Muscle of arm (tissue), 12 donors: ENCODE measurements around the gene C19orf38. TPM values are rescaled to one million over a fixed set of nuclear protein-coding genes. Genes with fewer than 3 reads are reported as not detected.
"Not testable (repeated sequence)": the region's sequence is repeated elsewhere in the genome, so short reads cannot be mapped to it uniquely, and the experiment has no call there.

Experiments
- DNase-seq: peaks from one replicate; pipeline ENCODE4 v3.0.0-alpha.2; 2013
- polyA plus RNA-seq, 12 donors: library from polyadenylated mRNA; unstranded; fragments of 120-200 nt; gene quantifications; one replicate each; pipeline ENCODE4 v1.2.1, GENCODE V29; 2013; ENCODE audit not compliant: insufficient read length in 12 of 12

C19orf38 gene
- polyA plus RNA-seq, 12 donors = 0.92 to 7.1 (median 2.9) TPM; not detected in 2

DNA sequence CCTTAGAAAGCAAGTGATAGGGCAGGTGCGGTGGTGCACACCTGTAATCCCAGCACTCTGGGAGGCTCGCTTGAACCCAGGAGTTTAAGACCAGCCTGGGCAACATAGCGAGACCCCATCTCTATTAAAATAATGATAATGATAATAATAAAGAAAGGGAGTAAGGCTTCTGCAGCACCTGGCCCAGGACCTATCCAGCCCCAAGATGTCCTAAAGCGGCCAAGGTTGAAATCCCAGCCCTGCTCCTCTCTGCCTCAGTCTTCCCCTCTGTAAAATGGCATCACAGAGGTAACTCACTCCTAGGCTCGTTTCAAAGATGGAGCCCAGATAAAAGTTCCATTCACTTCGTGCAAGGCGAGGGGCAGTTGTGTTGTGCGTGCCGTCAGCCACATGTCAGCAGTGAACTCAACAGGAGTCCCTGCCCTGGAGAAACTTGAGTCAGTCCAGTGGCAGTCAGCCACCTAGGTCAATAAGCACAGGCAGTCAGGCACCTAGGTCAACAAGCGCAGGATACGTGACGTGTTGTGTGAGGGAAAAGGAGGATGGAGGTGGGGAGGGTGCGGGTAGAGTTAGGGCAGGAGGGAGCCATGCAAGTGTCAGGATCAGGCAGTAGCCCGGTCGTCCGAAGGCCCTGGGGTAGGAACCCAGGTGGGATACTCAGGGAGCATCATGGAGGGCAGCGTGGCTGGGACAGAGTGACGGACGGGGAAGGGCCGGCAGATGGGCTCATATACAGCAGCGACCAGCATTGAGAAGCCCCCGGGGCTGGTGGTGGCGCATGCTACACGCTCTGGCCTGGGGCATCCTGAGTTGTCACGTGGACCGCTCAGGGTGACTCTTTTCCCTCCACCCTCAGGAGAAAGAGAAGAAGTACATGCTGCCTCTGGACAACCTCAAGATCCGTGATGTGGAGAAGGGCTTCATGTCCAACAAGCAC, 28.8 kb upstream of the C19orf38 start:
- no peak for DNase-seq

- DNase-seq = no peak
These were observed 28.0 kb upstream of the C19orf38 start for GRCh38 chr19:10820173-10820572.

DNA sequence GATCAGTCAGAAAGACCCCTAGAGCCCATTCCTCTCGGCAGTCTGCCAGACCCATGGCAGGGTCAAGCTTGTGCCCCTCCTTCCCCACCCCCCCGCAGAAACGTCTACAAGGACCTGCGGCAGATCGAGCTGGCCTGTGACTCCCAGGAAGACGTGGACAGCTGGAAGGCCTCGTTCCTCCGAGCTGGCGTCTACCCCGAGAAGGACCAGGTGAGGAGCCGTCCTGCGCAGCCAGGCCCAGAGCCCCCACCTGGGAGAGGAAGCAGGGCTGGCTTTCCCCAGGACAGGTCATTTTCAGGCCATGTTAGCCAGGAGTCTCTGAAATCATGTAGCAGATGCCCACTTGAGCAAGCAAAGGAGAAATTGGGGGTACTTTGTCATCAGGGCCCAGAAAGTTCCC, 24.5 kb upstream of the C19orf38 start:
- no peak for DNase-seq

GRCh38 chr19:10826231-10826630, 22.0 kb upstream of the C19orf38 start:
- DNase-seq = no peak

DNA sequence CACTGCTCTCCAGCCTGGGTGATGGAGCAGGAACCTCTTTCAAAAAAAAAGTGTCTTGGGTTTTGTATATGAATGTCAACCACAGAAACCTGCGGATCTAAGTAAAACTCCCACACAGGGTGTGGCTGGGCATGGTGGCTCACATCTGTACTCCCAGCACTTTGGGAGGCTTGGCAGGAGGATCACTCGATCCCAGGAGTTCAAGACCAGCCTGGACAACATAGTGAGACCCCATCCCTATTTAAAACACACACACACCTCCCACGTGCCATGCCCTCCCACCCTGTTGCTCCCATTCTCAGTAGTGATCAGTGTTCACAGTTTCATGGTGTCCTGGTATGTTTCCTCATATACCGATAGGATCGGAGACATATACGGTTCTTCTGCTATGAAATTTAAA, 21.4 kb upstream of the C19orf38 start:
- DNase-seq = no peak

- no peak for DNase-seq
These were observed 19.0 kb upstream of the C19orf38 start for GRCh38 chr19:10828981-10829821.

- DNase-seq = no peak
These were observed 18.2 kb upstream of the C19orf38 start for GRCh38 chr19:10829967-10830366.

- no peak for DNase-seq
These were observed 17.8 kb upstream of the C19orf38 start for GRCh38 chr19:10830370-10830769.

GRCh38 chr19:10830931-10831779, 17.1 kb upstream of the C19orf38 start:
- DNase-seq = no peak

- DNase-seq = no peak
These were observed 16.0 kb upstream of the C19orf38 start for GRCh38 chr19:10831987-10832938.

- no peak for DNase-seq
These were observed 15.3 kb upstream of the C19orf38 start for GRCh38 chr19:10832939-10833296.

- no peak for DNase-seq
These were observed 13.0 kb upstream of the C19orf38 start for GRCh38 chr19:10835089-10835753.

- DNase-seq = peak; percentile 98
These were observed 12.3 kb upstream of the C19orf38 start, which contains the start of gene TMED1 for GRCh38 chr19:10835754-10836478. Gene TMED1 (minus strand): TSS chr19:10836212. CDS start chr19:10836191, 21 bp downstream.

DNA sequence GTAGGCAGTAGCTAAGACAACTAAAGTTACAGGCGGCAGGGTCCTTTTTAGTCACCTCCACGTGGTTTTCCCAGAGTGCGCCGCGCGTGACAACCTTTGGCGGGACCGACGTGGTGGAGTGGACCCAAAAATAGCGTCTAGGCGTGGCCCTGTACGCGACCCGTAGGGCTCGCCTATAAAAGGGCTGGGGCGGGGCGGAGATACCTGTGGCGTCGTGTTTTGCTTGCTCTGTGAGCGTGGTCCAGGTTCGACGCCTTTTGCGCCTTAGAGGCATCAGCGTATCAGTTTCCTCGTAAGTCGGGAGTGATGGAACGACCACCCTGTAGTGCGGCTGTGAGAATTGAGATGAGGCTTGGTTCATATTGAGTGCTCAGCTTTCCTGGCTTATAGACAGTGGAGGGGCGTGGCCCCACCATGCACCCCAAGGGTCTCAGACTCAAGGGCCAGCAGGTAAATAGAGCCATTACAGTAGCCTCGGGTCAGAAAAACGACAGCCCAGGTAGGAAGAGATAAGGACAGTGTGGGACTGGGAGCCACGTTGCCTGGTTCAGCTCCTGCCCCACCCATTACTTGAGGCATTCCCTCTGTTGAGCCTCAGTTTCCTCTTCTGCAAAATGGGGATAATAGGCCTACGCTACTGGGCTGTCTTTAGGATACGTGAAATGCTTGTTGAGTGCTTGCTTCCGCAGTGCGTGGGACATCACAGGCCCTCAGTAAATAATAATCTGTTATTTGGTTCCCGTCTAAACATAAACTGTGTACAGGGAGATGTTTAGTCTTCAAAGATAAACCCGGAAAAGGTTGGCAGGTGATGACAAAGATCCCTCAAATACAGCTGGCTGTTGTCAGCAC, 11.5 kb upstream of the C19orf38 start:
- no peak for DNase-seq

DNA sequence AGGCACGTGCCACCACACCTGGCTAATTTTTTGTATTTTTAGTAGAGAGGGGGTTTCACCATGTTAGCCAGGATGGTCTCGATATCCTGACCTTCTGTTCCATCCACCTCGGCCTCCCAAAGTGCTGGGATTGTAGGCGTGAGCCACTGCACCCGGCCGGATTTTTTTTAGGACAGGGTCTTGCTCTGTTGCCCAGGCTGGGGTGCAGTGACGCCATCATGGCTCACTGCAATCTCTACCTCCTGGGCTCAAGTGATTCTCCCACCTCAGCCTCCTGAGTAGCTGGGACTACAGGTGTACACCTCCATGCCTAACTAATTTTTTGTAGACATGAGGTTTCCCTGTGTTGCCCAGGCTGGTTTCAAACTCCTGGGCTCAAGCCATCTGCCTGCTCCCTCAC, 10.6 kb upstream of the C19orf38 start:
- not testable (repeated sequence) for DNase-seq

DNA sequence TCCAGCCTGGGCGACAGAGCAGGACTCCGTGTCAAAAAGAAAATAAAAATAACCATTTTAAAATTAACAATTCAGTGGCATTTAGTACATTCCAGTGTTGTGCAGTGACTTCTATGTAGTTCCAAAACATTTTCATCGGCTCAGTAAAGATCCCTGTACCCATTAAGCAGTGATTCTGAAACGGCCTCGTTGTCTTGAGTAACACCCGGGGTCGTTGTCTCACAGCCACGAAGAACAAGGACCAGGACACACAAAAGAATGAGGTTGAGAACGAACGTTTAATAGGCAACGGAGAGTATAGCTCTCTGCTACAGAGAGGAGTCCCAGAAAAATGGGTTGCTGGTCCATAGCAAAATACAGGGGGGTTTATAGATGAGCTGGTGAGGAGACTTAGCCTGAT, 9.8 kb upstream of the C19orf38 start:
- no peak for DNase-seq

GRCh38 chr19:10839114-10840050, 8.8 kb upstream of the C19orf38 start:
- DNase-seq = no peak
